HL-60 (cell line): ENCODE measurements around the gene LRRC31.

Source experiments
- CTCF ChIP-seq: IDR thresholded peaks from one replicate; pipeline ENCODE4 v1.5.1; 2011; ENCODE audit warnings: low read length, control low read depth, inconsistent platforms; ENCODE audit not compliant: insufficient read depth
- GABPA ChIP-seq: IDR thresholded peaks from 2 replicates; pipeline ENCODE4 v1.6.1; 2012; ENCODE audit warnings: low read depth
- POLR2AphosphoS5 ChIP-seq: IDR thresholded peaks from 2 replicates; pipeline ENCODE4 v1.6.1; 2012; ENCODE audit warnings: low read depth

- no peak for TF ChIP-seq POLR2AphosphoS5
- TF ChIP-seq CTCF, result no peak
- no peak for TF ChIP-seq GABPA
These were observed 10.3 kb upstream of the LRRC31 start for GRCh38 chr3:169879845-169880575.
